Osteoblast (primary cell): ENCODE data around the gene ILF2. TPM values are rescaled to one million over a fixed set of nuclear protein-coding genes. Genes with fewer than 3 reads are reported as not detected.
A peak's percentile ranks its signal among the peaks of the same experiment; 100 is the strongest.

Experiments used
- DNase-seq: peaks from one replicate; pipeline ENCODE4 v3.0.0; 2011; ENCODE audit warnings: low spot score, mixed read lengths; ENCODE audit not compliant: insufficient read length; ENCODE audit errors: missing footprints
- H2AFZ ChIP-seq: 2 replicates; pipeline ENCODE4 v1.6.0; 2011; ENCODE audit warnings: mild to moderate bottlenecking, low read length
- H3K27ac ChIP-seq: 2 replicates; pipeline ENCODE4 v1.5.1; 2011; ENCODE audit warnings: mild to moderate bottlenecking, low read depth, low read length, moderate library complexity
- H3K27me3 ChIP-seq: 2 replicates; pipeline ENCODE4 v1.6.0; 2012; ENCODE audit warnings: mild to moderate bottlenecking, control low read depth, inconsistent platforms, low read length, moderate library complexity; ENCODE audit not compliant: insufficient read depth
- H3K36me3 ChIP-seq: 2 replicates; pipeline ENCODE4 v1.5.1; 2011; ENCODE audit warnings: mild to moderate bottlenecking, low read length, control low read depth, moderate library complexity; ENCODE audit not compliant: insufficient read depth
- H3K4me1 ChIP-seq: 2 replicates; pipeline ENCODE4 v1.5.1; 2011; ENCODE audit warnings: mild to moderate bottlenecking, low read length, control low read depth, moderate library complexity; ENCODE audit not compliant: insufficient read depth
- H3K4me2 ChIP-seq: 2 replicates; pipeline ENCODE4 v1.6.0; 2011; ENCODE audit warnings: mild to moderate bottlenecking, low read length; ENCODE audit not compliant: insufficient read depth
- H3K4me3 ChIP-seq: fragments of 200-600 bp; sonication (generic); 3 replicates; pipeline ENCODE4 v1.5.1; 2012; ENCODE audit warnings: mild to moderate bottlenecking, low read length, inconsistent platforms; ENCODE audit not compliant: insufficient read depth
- H3K79me2 ChIP-seq: 2 replicates; pipeline ENCODE4 v1.6.0; 2012; ENCODE audit warnings: mild to moderate bottlenecking, low read length, control low read depth, inconsistent platforms; ENCODE audit not compliant: insufficient read depth
- H3K9me3 ChIP-seq: 2 replicates; pipeline ENCODE4 v1.5.1; 2011; ENCODE audit warnings: low read depth, low read length, control low read depth
- H4K20me1 ChIP-seq: 2 replicates; pipeline ENCODE4 v1.6.0; 2012; ENCODE audit warnings: mild to moderate bottlenecking, low read length, control low read depth; ENCODE audit not compliant: insufficient read depth
- total RNA-seq: library from RNA; depleted of rRNA; stranded (reverse); fragments of >200 nt; gene quantifications from 2 replicates; pipeline ENCODE4 v1.2.3, GENCODE V29; 2012
- TF ChIP-seq, protein P1 (sequence below): IDR thresholded peaks from 2 replicates; pipeline ENCODE4 v1.5.1; 2011; ENCODE audit warnings: mild to moderate bottlenecking, low read depth, low read length, moderate library complexity; ENCODE audit errors: extremely low read depth

Gene ILF2
- total RNA-seq, 1 donor: 130 TPM

DNA sequence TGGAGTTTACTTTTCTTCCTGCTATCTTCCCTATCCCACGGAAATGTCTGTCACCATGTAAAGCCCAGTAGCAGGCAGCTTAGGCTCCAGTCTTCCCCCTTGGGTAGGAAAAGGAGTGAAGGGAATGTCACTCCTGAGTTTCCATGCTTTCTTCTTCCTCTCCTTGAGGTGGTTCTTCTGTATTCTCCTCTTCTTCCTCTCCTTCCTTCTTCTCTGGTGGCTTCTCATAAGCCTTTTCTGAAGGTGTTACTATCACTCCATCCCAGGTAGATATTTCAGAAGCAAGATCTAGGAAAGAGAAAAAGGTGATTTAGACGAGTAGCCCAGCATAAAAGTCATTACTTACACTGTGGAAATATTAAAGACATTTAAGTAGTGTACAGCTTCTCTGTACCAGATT, 8.5 kb downstream of the ILF2 start:
- no peak overlapping the region for H3K4me2 ChIP-seq
- H3K9me3 ChIP-seq: no peaks in the 10 kb centered on the region
- no peaks in the 10 kb centered on the region for H3K27me3 ChIP-seq
- DNase-seq: no peak
- TF ChIP-seq, protein P1, sequence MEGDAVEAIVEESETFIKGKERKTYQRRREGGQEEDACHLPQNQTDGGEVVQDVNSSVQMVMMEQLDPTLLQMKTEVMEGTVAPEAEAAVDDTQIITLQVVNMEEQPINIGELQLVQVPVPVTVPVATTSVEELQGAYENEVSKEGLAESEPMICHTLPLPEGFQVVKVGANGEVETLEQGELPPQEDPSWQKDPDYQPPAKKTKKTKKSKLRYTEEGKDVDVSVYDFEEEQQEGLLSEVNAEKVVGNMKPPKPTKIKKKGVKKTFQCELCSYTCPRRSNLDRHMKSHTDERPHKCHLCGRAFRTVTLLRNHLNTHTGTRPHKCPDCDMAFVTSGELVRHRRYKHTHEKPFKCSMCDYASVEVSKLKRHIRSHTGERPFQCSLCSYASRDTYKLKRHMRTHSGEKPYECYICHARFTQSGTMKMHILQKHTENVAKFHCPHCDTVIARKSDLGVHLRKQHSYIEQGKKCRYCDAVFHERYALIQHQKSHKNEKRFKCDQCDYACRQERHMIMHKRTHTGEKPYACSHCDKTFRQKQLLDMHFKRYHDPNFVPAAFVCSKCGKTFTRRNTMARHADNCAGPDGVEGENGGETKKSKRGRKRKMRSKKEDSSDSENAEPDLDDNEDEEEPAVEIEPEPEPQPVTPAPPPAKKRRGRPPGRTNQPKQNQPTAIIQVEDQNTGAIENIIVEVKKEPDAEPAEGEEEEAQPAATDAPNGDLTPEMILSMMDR: no peak
- H3K4me3 ChIP-seq: no peak overlapping the region
- peak overlapping the region; percentile 71 for H3K27ac ChIP-seq
- peaks cover 23% of the 10 kb centered on the region for H3K79me2 ChIP-seq
- H4K20me1 ChIP-seq: peaks cover 3% of the 10 kb centered on the region
- no peak overlapping the region for H2AFZ ChIP-seq
- peaks cover 67% of the 10 kb centered on the region for H3K36me3 ChIP-seq
- H3K4me1 ChIP-seq: peaks cover 18% of the 10 kb centered on the region

GRCh38 chr1:153661111-153661708, 9.6 kb downstream of the ILF2 start:
- H3K4me2 ChIP-seq: no peak overlapping the region
- TF ChIP-seq, protein P1: no peak
- H3K4me1 ChIP-seq: peaks cover 18% of the 10 kb centered on the region
- no peaks in the 10 kb centered on the region for H3K9me3 ChIP-seq
- peaks cover 3% of the 10 kb centered on the region for H4K20me1 ChIP-seq
- no peak overlapping the region for H3K4me3 ChIP-seq
- H3K79me2 ChIP-seq: peaks cover 20% of the 10 kb centered on the region
- peaks cover 57% of the 10 kb centered on the region for H3K36me3 ChIP-seq
- no peak overlapping the region for H3K27ac ChIP-seq
- no peak for DNase-seq
- H2AFZ ChIP-seq: no peak overlapping the region
- H3K27me3 ChIP-seq: no peaks in the 10 kb centered on the region

DNA sequence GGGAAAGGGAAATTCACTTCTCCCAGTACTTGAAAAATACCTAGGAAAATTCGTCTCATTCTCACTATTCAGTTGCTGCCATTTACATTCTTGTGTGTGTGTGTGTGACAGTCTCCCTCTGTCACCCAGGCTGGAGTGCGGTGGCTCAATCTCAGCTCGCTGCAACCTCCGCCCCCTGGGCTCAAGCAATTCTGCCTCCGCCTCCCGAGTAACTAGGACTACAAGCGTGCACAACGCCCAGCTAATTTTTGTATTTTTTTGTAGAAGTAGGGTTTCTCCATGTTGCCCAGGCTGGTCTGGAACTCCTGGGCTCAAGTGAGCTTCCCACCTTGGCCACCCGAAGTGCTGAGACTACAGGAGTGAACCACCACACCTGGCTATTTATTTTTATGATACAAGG, 11.1 kb downstream of the ILF2 start:
- H3K27me3 ChIP-seq: no peaks in the 10 kb centered on the region
- H2AFZ ChIP-seq: no peak overlapping the region
- peaks cover 3% of the 10 kb centered on the region for H4K20me1 ChIP-seq
- peak overlapping the region; percentile 80 for H3K4me3 ChIP-seq
- no peaks in the 10 kb centered on the region for H3K9me3 ChIP-seq
- H3K79me2 ChIP-seq: peaks cover 20% of the 10 kb centered on the region
- peaks cover 18% of the 10 kb centered on the region for H3K4me1 ChIP-seq
- peaks cover 41% of the 10 kb centered on the region for H3K36me3 ChIP-seq
- H3K4me2 ChIP-seq: peak overlapping the region; percentile 96
- no peak for DNase-seq
- H3K27ac ChIP-seq: no peak overlapping the region
- TF ChIP-seq, protein P1: no peak

DNA sequence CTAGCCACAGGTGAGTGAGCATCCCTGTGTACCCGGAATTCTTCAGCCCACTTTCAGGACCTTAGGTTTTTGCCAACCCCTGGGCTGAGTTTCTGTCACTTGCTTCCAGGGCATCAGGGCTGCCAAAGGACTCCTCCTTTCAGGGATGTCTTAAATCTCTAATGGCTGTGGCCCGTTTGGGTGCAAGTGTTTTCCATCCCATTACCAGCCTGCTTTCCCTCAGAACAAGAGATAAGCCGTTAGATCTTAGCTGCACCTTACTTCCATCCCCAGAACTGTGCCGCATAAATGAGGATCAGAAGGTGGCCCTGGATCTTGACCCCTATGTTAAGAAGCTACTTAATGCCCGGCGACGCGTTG, 11.6 kb downstream of the ILF2 start:
- peaks cover 3% of the 10 kb centered on the region for H4K20me1 ChIP-seq
- H3K9me3 ChIP-seq: no peaks in the 10 kb centered on the region
- TF ChIP-seq, protein P1: no peak
- H3K4me2 ChIP-seq: peak overlapping the region; percentile 96
- H3K4me1 ChIP-seq: peaks cover 18% of the 10 kb centered on the region
- peaks cover 18% of the 10 kb centered on the region for H3K79me2 ChIP-seq
- peak overlapping the region; percentile 84 for H2AFZ ChIP-seq
- peaks cover 36% of the 10 kb centered on the region for H3K36me3 ChIP-seq
- no peaks in the 10 kb centered on the region for H3K27me3 ChIP-seq
- H3K4me3 ChIP-seq: peak overlapping the region; percentile 80
- DNase-seq: no peak
- H3K27ac ChIP-seq: peak overlapping the region; percentile 69
